Hepatocyte (in vitro differentiated cells): Measurements from ENCODE around the gene JAM2.

Source experiments
- EZH2 ChIP-seq: fragments of 200-600 bp; sonication (generic); IDR thresholded peaks from 2 replicates; pipeline ENCODE4 v1.6.1; 2016; ENCODE audit warnings: antibody characterized with exemption, mild to moderate bottlenecking, borderline replicate concordance
- EZH2phosphoT487 ChIP-seq: fragments of 200-600 bp; sonication (generic); IDR thresholded peaks from one replicate; pipeline ENCODE4 v1.6.1; 2018; ENCODE audit warnings: antibody characterized with exemption, mild to moderate bottlenecking, low read depth, moderate library complexity; ENCODE audit not compliant: unreplicated experiment, severe bottlenecking
- TF ChIP-seq, protein P1 (sequence below): fragments of 200-600 bp; sonication (generic); IDR thresholded peaks from 2 replicates; pipeline ENCODE4 v1.5.1; 2016; ENCODE audit warnings: antibody characterized with exemption, mild to moderate bottlenecking; ENCODE audit not compliant: poor library complexity

GRCh38 chr21:25640943-25641292 is 1.9 kb downstream of the JAM2 start:
- TF ChIP-seq, protein P1, sequence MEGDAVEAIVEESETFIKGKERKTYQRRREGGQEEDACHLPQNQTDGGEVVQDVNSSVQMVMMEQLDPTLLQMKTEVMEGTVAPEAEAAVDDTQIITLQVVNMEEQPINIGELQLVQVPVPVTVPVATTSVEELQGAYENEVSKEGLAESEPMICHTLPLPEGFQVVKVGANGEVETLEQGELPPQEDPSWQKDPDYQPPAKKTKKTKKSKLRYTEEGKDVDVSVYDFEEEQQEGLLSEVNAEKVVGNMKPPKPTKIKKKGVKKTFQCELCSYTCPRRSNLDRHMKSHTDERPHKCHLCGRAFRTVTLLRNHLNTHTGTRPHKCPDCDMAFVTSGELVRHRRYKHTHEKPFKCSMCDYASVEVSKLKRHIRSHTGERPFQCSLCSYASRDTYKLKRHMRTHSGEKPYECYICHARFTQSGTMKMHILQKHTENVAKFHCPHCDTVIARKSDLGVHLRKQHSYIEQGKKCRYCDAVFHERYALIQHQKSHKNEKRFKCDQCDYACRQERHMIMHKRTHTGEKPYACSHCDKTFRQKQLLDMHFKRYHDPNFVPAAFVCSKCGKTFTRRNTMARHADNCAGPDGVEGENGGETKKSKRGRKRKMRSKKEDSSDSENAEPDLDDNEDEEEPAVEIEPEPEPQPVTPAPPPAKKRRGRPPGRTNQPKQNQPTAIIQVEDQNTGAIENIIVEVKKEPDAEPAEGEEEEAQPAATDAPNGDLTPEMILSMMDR, result no peak
- TF ChIP-seq EZH2, result no peak
- TF ChIP-seq EZH2phosphoT487, result no peak
